H1 (cell line): ENCODE measurements around the gene TUBGCP2. TPM values are rescaled to one million over a fixed set of nuclear protein-coding genes. Genes with fewer than 3 reads are reported as not detected.

ENCODE experiments used
- CTCF ChIA-PET: fragments of 300-600 bp; sonication (Branson Sonifier 250); formaldehyde crosslinking; loops from one replicate; lab custom pipeline; 2021; ENCODE audit not compliant: partially characterized antibody; lab: Charles Lee
- POLR2A ChIA-PET: fragments of 300-600 bp; sonication (Branson Sonifier 250); formaldehyde crosslinking; loops from one replicate; lab custom pipeline; 2021; ENCODE audit warnings: inconsistent platforms; ENCODE audit not compliant: partially characterized antibody; lab: Charles Lee
- DNase-seq, 2 experiments: peaks; one replicate each; pipeline versions ENCODE4 v3.0.0 to v3.0.0-alpha.2; 2010 to 2022; ENCODE audit warnings: low spot score in 2 of 2, low read depth in 1 of 2, mixed read lengths in 1 of 2
- FAIRE-seq: peaks from 2 replicates; lab custom pipeline; 2011; peaks lifted over from hg19 to GRCh38; lab: Jason Lieb, UNC
- H2AFZ ChIP-seq: 2 replicates; pipeline ENCODE4 v1.8.1; 2012; ENCODE audit warnings: low read length, inconsistent platforms
- H2AK5ac ChIP-seq: 2 replicates; pipeline ENCODE4 v1.6.1; 2013; ENCODE audit warnings: low read depth, low read length
- H2BK120ac ChIP-seq: replicated peaks from 2 replicates; pipeline ENCODE3; 2013; ENCODE audit warnings: low read depth, low read length, inconsistent platforms
- H2BK12ac ChIP-seq: 2 replicates; pipeline ENCODE4 v1.6.1; 2013; ENCODE audit warnings: low read depth, low read length
- H2BK15ac ChIP-seq: 2 replicates; pipeline ENCODE4 v1.6.1; 2013; ENCODE audit warnings: low read length
- H2BK20ac ChIP-seq: 2 replicates; pipeline ENCODE4 v1.6.1; 2013; ENCODE audit warnings: low read length
- H2BK5ac ChIP-seq: 2 replicates; pipeline ENCODE4 v1.6.1; 2013; ENCODE audit warnings: low read depth, low read length
- H3K14ac ChIP-seq: 2 replicates; pipeline ENCODE4 v1.6.1; 2013; ENCODE audit warnings: inconsistent platforms; ENCODE audit not compliant: insufficient read length
- H3K18ac ChIP-seq: 2 replicates; pipeline ENCODE4 v1.6.1; 2013; ENCODE audit warnings: low read length; ENCODE audit errors: extremely low read depth
- H3K23ac ChIP-seq: 2 replicates; pipeline ENCODE4 v1.6.1; 2013; ENCODE audit warnings: inconsistent platforms; ENCODE audit not compliant: insufficient read length
- H3K23me2 ChIP-seq: 2 replicates; pipeline ENCODE4 v1.6.1; 2013; ENCODE audit warnings: low read depth, low read length
- H3K27ac ChIP-seq: 2 replicates; pipeline ENCODE4 v1.6.1; 2011; ENCODE audit warnings: low read depth, low read length, inconsistent platforms
- H3K27me3 ChIP-seq, 4 experiments: replicated peaks in 1 of 4; 1 replicate in 1 of 4; 2 replicates in 3 of 4; pipeline versions ENCODE4 v1.6.1 to v1.8.1; 2011 to 2013; ENCODE audit warnings: low read length in 3 of 4, mild to moderate bottlenecking in 3 of 4, inconsistent platforms in 2 of 4, mixed read lengths in 2 of 4, moderate library complexity in 1 of 4; ENCODE audit not compliant: control insufficient read depth in 3 of 4, insufficient read depth in 3 of 4; ENCODE audit errors: extremely low read depth in 1 of 4
- H3K36me3 ChIP-seq, 4 experiments: 2 replicates each; pipeline versions ENCODE4 v1.6.1 to v1.8.1; 2011 to 2013; ENCODE audit warnings: mild to moderate bottlenecking in 4 of 4, low read length in 3 of 4, moderate library complexity in 2 of 4, control low read depth in 1 of 4, inconsistent platforms in 1 of 4; ENCODE audit not compliant: insufficient read depth in 4 of 4, control insufficient read depth in 2 of 4
- H3K4ac ChIP-seq: replicated peaks from 2 replicates; pipeline ENCODE3; 2013; ENCODE audit warnings: low read length, low read depth, mixed read lengths, inconsistent platforms; ENCODE audit not compliant: insufficient read length
- H3K4me1 ChIP-seq, 4 experiments: replicated peaks in 1 of 4; 1 replicate in 1 of 4; 2 replicates in 3 of 4; pipeline versions ENCODE4 v1.6.1 to v1.8.1; 2011 to 2013; ENCODE audit warnings: low read length in 3 of 4, inconsistent platforms in 2 of 4, mixed read lengths in 1 of 4; ENCODE audit not compliant: insufficient read depth in 4 of 4, control insufficient read depth in 3 of 4
- H3K4me2 ChIP-seq, 2 experiments: 2 replicates each; pipeline versions ENCODE4 v1.6.1 to v1.8.1; 2011 to 2013; ENCODE audit warnings: low read depth in 2 of 2, low read length in 2 of 2, control low read depth in 1 of 2, inconsistent platforms in 1 of 2, mild to moderate bottlenecking in 1 of 2; ENCODE audit not compliant: insufficient read depth in 1 of 2
- H3K4me3 ChIP-seq, 4 experiments: fragments of 200-600, 300-600 bp in 1 of 4; sonication (generic), shearing (Covaris generic), sonication (Bioruptor Twin) in 1 of 4; 2 replicates each; pipeline versions ENCODE4 v1.5.1 to v1.8.1; 2011 to 2016; ENCODE audit warnings: low read length in 4 of 4, low read depth in 3 of 4, control low read depth in 2 of 4, inconsistent platforms in 2 of 4, mild to moderate bottlenecking in 2 of 4, mixed read lengths in 1 of 4, moderate library complexity in 1 of 4; ENCODE audit not compliant: insufficient read depth in 2 of 4; ENCODE audit errors: extremely low read depth in 1 of 4
- H3K56ac ChIP-seq: replicated peaks from 2 replicates; pipeline ENCODE3; 2013; ENCODE audit warnings: low read depth, mild to moderate bottlenecking, mixed read lengths, low read length, inconsistent platforms; ENCODE audit not compliant: insufficient read length
- H3K79me1 ChIP-seq: 2 replicates; pipeline ENCODE4 v1.6.1; 2013; ENCODE audit warnings: low read depth, low read length, control low read depth
- H3K79me2 ChIP-seq, 2 experiments: 2 replicates each; pipeline versions ENCODE4 v1.6.1 to v1.8.1; 2012 to 2013; ENCODE audit warnings: low read length in 2 of 2, mild to moderate bottlenecking in 2 of 2, inconsistent platforms in 1 of 2; ENCODE audit not compliant: insufficient read depth in 2 of 2, control insufficient read depth in 1 of 2
- H3K9ac ChIP-seq, 4 experiments: replicated peaks in 1 of 4; 1 replicate in 1 of 4; 2 replicates in 3 of 4; pipeline versions ENCODE4 v1.6.1 to v1.8.1; 2011 to 2013; ENCODE audit warnings: low read depth in 3 of 4, low read length in 3 of 4, control low read depth in 2 of 4, mild to moderate bottlenecking in 2 of 4, moderate library complexity in 2 of 4, inconsistent platforms in 1 of 4; ENCODE audit errors: extremely low read depth in 1 of 4
- H3K9me3 ChIP-seq, 2 experiments: 2 replicates each; pipeline versions ENCODE4 v1.6.1 to v1.8.1; 2012 to 2013; ENCODE audit warnings: mild to moderate bottlenecking in 2 of 2, moderate library complexity in 2 of 2, control low read depth in 1 of 2, inconsistent platforms in 1 of 2, low read depth in 1 of 2, low read length in 1 of 2, mixed read lengths in 1 of 2; ENCODE audit not compliant: insufficient read depth in 2 of 2
- H4K20me1 ChIP-seq, 2 experiments: replicated peaks in 1 of 2; 2 replicates each; pipeline versions ENCODE3 to v1.8.1; 2011 to 2013; ENCODE audit warnings: inconsistent platforms in 2 of 2, low read length in 2 of 2, mild to moderate bottlenecking in 1 of 2; ENCODE audit not compliant: insufficient read depth in 2 of 2, control insufficient read depth in 1 of 2
- H4K5ac ChIP-seq: 2 replicates; pipeline ENCODE4 v1.6.1; 2013; ENCODE audit warnings: low read length, low read depth, mixed read lengths, inconsistent platforms; ENCODE audit not compliant: insufficient read length
- H4K8ac ChIP-seq: 2 replicates; pipeline ENCODE4 v1.8.0; 2013; ENCODE audit warnings: mild to moderate bottlenecking, moderate library complexity, low read length, inconsistent platforms; ENCODE audit not compliant: insufficient read depth; ENCODE audit errors: extremely low read depth
- H4K91ac ChIP-seq: replicated peaks from 2 replicates; pipeline ENCODE3; 2013; ENCODE audit warnings: low read length, mixed read lengths, inconsistent platforms; ENCODE audit not compliant: insufficient read length
- CTBP2 ChIP-seq: IDR thresholded peaks from 2 replicates; pipeline ENCODE4 v1.7.0; 2011; ENCODE audit warnings: borderline replicate concordance, mild to moderate bottlenecking, moderate library complexity, mixed read lengths, low read length; ENCODE audit not compliant: insufficient read depth, insufficient read length
- HDAC6 ChIP-seq: IDR thresholded peaks from one replicate; pipeline ENCODE4 v1.7.1; 2012; ENCODE audit warnings: low read depth, mild to moderate bottlenecking, inconsistent platforms, low read length, moderate library complexity
- JUN ChIP-seq: IDR thresholded peaks from 2 replicates; pipeline ENCODE4 v1.6.1; 2011; ENCODE audit warnings: low read depth, mild to moderate bottlenecking, improper control_type of control experiment, low read length
- KDM4A ChIP-seq: IDR thresholded peaks from one replicate; pipeline ENCODE4 v1.7.1; 2012; ENCODE audit warnings: low read depth, mild to moderate bottlenecking, moderate library complexity, low read length, inconsistent platforms; ENCODE audit not compliant: severe bottlenecking
- POLR2A ChIP-seq, 2 experiments: IDR thresholded peaks; 1 replicate in 1 of 2; 2 replicates in 1 of 2; pipeline ENCODE4 v1.6.1; 2011; ENCODE audit warnings: low read depth in 2 of 2, low read length in 2 of 2, mild to moderate bottlenecking in 2 of 2; ENCODE audit errors: control extremely low read depth in 1 of 2
- POU5F1 ChIP-seq: IDR thresholded peaks from 2 replicates; pipeline ENCODE4 v1.6.1; 2011; ENCODE audit warnings: low read depth, mild to moderate bottlenecking, low read length, moderate library complexity
- RBBP5 ChIP-seq: IDR thresholded peaks from 2 replicates; pipeline ENCODE4 v1.7.1; 2012; ENCODE audit warnings: low read depth, mild to moderate bottlenecking, inconsistent platforms, low read length, moderate library complexity, borderline replicate concordance
- TAF1 ChIP-seq: IDR thresholded peaks from 2 replicates; pipeline ENCODE4 v1.6.1; 2011; ENCODE audit warnings: mild to moderate bottlenecking, low read depth, low read length
- TAF7 ChIP-seq: optimal IDR thresholded peaks from 2 replicates; pipeline ENCODE3; 2011; ENCODE audit warnings: low read depth, mild to moderate bottlenecking, inconsistent platforms, low read length, moderate library complexity, borderline replicate concordance
- TCF12 ChIP-seq: IDR thresholded peaks from 2 replicates; pipeline ENCODE4 v1.6.1; 2011; ENCODE audit warnings: low read depth, mild to moderate bottlenecking, low read length
- WGBS, 2 experiments: shearing (Covaris generic) in 1 of 2; methylation state at CpG; one replicate each; pipeline versions ENCODE4 v1.1.6 to v1.1.7; 2013 to 2015; ENCODE audit warnings: low lambda C conversion rate in 2 of 2, mixed read lengths in 2 of 2, inconsistent platforms in 1 of 2, low coverage in 1 of 2, missing lambda C conversion rate in 1 of 2; ENCODE audit not compliant: insufficient replicate concordance in 2 of 2, insufficient coverage in 1 of 2, insufficient read length in 1 of 2; ENCODE audit errors: extremely low coverage in 1 of 2, missing lambda C conversion rate in 1 of 2; 5-methylcytosine and 5-hydroxymethylcytosine counted together
- polyA plus RNA-seq, 7 experiments: library from polyadenylated mRNA; depleted of rRNA in 3 of 7; stranded (reverse) in 5 of 7; unstranded in 2 of 7; fragments of >200 nt in 5 of 7; fragments of 200-250 nt in 2 of 7; gene quantifications; 1 replicate in 5 of 7; 2 replicates in 1 of 7; 4 replicates in 1 of 7; pipeline versions ENCODE4 v1.2.1 to v1.2.3, GENCODE V29; 2011 to 2013; ENCODE audit warnings: missing spikeins in 2 of 7, mixed read lengths in 2 of 7
- total RNA-seq: library from RNA; stranded (reverse); fragmentation: NEBNext Ultra II Directional; extraction: Animal tissue kit (Norgen Biotek cat#: 25700); gene quantifications from 2 replicates; pipeline ENCODE4 v1.2.1, GENCODE V29; 2021
- TF ChIP-seq, protein P1 (sequence below): IDR thresholded peaks from 2 replicates; pipeline ENCODE4 v1.6.1; 2012; ENCODE audit warnings: inconsistent platforms
- TF ChIP-seq, protein P2 (sequence below): IDR thresholded peaks from 2 replicates; pipeline ENCODE4 v1.6.1; 2012; ENCODE audit warnings: low read length, inconsistent platforms

TUBGCP2 gene
- total and polyA plus RNA-seq, 2 of the 8 experiments (the other 6 are each of a cell fraction or from before 2014, with no cell fraction given): 34.9 to 51.9 TPM

DNA sequence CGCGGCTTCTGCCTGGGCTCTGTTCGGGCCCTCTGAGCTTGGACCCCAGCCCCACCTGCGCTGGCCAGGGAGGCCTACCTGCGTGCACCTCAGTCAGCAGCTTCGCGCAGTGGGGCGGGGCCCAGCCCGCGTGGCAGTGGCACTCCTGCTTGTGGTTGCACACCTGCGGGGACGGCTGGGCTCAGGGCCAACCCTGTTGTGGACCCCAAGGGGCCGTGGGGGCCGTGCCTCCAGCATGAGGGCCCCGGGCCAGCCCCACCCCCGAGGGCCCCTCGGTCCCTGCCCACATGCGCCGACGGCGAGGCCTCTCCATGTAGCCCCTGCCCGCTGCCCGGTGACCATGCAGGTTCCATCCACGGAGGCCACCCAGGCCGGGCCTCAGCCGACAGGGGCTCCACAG, 39.3 kb downstream of the TUBGCP2 start:
- Histone ChIP-seq H3K4ac (no peak overlapping the region), H3K14ac (no peak overlapping the region), H3K56ac (no peak overlapping the region), H2BK20ac (no peak overlapping the region), H4K91ac (no peak overlapping the region), H3K4me1 (peaks cover 0 to 3% (median 0%) of the 10 kb centered on the region in 4 experiments; a peak in 3 of 7 replicates), H2BK120ac (no peak overlapping the region), H3K18ac (no peak overlapping the region), H3K23me2 (no peaks in the 10 kb centered on the region), H2AFZ (no peak overlapping the region), H3K27ac (no peak overlapping the region), H3K4me2 (no peak overlapping the region), H3K79me1 (no peaks in the 10 kb centered on the region), H2BK12ac (no peak overlapping the region), H2AK5ac (no peak overlapping the region), H2BK5ac (no peak overlapping the region), H3K9ac (no peak overlapping the region), H3K79me2 (no peaks in the 10 kb centered on the region), H2BK15ac (no peak overlapping the region), H4K20me1 (peaks cover 0 to 1% of the 10 kb centered on the region in 2 experiments), H4K5ac (no peak overlapping the region), H4K8ac (no peak overlapping the region), H3K23ac (no peak overlapping the region), H3K9me3 (no peaks in the 10 kb centered on the region), H3K4me3 (no peak overlapping the region), H3K36me3 (no peaks in the 10 kb centered on the region), H3K27me3 (no peaks in the 10 kb centered on the region)
- CTCF ChIA-PET: interaction anchor here (0.9 to 3.5 kb wide), 5 partner anchors 8 to 126 kb away, joined by 3 to 11 read pairs (median 4); partner anchors contain the start of gene ADAM8
- no peak for DNase-seq
- WGBS, 2 experiments: 87% methylated on average over 25 of the region's 26 CpGs; no CpG with 5 or more reads in 1 of the 2 experiments
- no peak for FAIRE-seq
- POLR2A ChIA-PET: interaction anchor here (1.3 kb wide), 1 partner anchor 42 kb away, joined by 3 read pairs; no protein-coding TSS in a partner anchor
- TF ChIP-seq JUN (no peak), KDM4A (no peak), TAF1 (no peak), HDAC6 (no peak), POU5F1 (no peak), POLR2A (IDR thresholded peaks at IDR 0.05; ENCODE audit: control extremely low read depth in 1 of 2, low read depth in 2 of 2, low read length in 2 of 2) (no peak), TAF7 (no peak), TCF12 (no peak), CTBP2 (no peak), RBBP5 (no peak)
- TF ChIP-seq, protein P1, sequence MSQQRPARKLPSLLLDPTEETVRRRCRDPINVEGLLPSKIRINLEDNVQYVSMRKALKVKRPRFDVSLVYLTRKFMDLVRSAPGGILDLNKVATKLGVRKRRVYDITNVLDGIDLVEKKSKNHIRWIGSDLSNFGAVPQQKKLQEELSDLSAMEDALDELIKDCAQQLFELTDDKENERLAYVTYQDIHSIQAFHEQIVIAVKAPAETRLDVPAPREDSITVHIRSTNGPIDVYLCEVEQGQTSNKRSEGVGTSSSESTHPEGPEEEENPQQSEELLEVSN: no peak
- TF ChIP-seq, protein P2, sequence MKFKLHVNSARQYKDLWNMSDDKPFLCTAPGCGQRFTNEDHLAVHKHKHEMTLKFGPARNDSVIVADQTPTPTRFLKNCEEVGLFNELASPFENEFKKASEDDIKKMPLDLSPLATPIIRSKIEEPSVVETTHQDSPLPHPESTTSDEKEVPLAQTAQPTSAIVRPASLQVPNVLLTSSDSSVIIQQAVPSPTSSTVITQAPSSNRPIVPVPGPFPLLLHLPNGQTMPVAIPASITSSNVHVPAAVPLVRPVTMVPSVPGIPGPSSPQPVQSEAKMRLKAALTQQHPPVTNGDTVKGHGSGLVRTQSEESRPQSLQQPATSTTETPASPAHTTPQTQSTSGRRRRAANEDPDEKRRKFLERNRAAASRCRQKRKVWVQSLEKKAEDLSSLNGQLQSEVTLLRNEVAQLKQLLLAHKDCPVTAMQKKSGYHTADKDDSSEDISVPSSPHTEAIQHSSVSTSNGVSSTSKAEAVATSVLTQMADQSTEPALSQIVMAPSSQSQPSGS: no peak
